Transverse colon (tissue), 4 donors: Measurements from ENCODE around the gene THAP7.

Experiments used
- CTCF ChIP-seq, 5 experiments: fragments of 200-600 bp in 3 of 5; fragments of 450-650 bp in 2 of 5; sonication (generic) in 3 of 5; IDR thresholded peaks; 1 replicate in 2 of 5; 2 replicates in 3 of 5; pipeline ENCODE4 v1.5.1; 2016 to 2017; ENCODE audit warnings: antibody characterized with exemption in 5 of 5, inconsistent platforms in 3 of 5, mild to moderate bottlenecking in 2 of 5, moderate library complexity in 1 of 5
- EP300 ChIP-seq: sonication (generic); formaldehyde crosslinking; IDR thresholded peaks from one replicate; pipeline ENCODE4 v1.6.1; 2017; ENCODE audit warnings: antibody characterized with exemption, low read depth
- POLR2A ChIP-seq: fragments of 450-650 bp; IDR thresholded peaks from one replicate; pipeline ENCODE4 v1.6.1; 2016; ENCODE audit warnings: antibody characterized with exemption, mild to moderate bottlenecking, moderate library complexity
- POLR2AphosphoS5 ChIP-seq, 3 donors: sonication (generic); formaldehyde crosslinking; IDR thresholded peaks; one replicate each; pipeline ENCODE4 v1.6.1; 2016; ENCODE audit warnings: antibody characterized with exemption in 3 of 3

DNA sequence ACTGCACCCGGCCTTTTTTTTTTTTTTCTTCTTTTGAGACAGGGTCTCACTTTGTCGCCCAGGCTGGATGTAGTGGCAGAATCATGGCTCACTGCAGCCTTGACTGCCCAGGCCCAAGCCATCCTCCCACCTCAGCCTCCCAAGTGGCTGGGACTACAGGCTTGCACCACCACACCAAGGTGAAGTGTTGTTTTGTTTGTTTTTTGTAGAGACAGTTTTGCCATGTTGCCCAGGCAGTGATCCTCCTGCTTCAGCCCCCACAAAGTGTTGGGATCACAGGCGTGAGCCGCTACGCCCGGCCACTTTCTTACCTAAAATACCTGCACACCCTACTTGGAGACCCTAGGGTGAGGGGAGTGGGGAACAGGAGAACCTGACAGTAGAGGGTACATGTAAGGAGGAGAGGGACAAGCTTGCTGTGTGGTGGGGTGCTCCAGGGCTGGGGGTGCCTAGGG lies 39.4 kb downstream of the THAP7 start:
- TF ChIP-seq CTCF (IDR thresholded peaks at IDR 0.05) (no peak), EP300 (no peak), POLR2A (no peak), POLR2AphosphoS5 (IDR thresholded peaks at IDR 0.05) (no peak)
